Measurements from ENCODE around the gene SCG2.
A peak's percentile ranks its signal among the peaks of the same experiment; 100 is the strongest.

Gene SCG2

GRCh38 chr2:223601932-223602666, at the start of gene SCG2:
Gene SCG2, minus strand, starts transcription at chr2:223602361. Its CDS starts 3,079 bp downstream, at chr2:223599282.
- peak; percentile 93 for DNase-seq

GRCh38 chr2:223649554-223650533, 47.7 kb upstream of the SCG2 start:
- DNase-seq, result no peak

GRCh38 chr2:223648755-223649154, 46.6 kb upstream of the SCG2 start:
- DNase-seq, result no peak

- no peak for DNase-seq
These were observed 45.2 kb upstream of the SCG2 start for GRCh38 chr2:223647258-223647952.

GRCh38 chr2:223644136-223644535, 42.0 kb upstream of the SCG2 start:
- no peak for DNase-seq

- DNase-seq, result no peak
These were observed 41.1 kb upstream of the SCG2 start for GRCh38 chr2:223643309-223643708.

- no peak for DNase-seq
These were observed 40.3 kb upstream of the SCG2 start for GRCh38 chr2:223642506-223642905.

GRCh38 chr2:223641082-223641481, 38.9 kb upstream of the SCG2 start:
- DNase-seq, result no peak

GRCh38 chr2:223635080-223635479, 32.9 kb upstream of the SCG2 start:
- DNase-seq, result no peak

GRCh38 chr2:223634238-223634637, 32.1 kb upstream of the SCG2 start:
- no peak for DNase-seq

GRCh38 chr2:223633656-223634055, 31.5 kb upstream of the SCG2 start:
- DNase-seq, result no peak

- DNase-seq, result no peak
These were observed 30.7 kb upstream of the SCG2 start for GRCh38 chr2:223632826-223633225.

GRCh38 chr2:223626716-223627115, 24.6 kb upstream of the SCG2 start:
- no peak for DNase-seq

- no peak for DNase-seq
These were observed 23.5 kb upstream of the SCG2 start for GRCh38 chr2:223625652-223626051.

GRCh38 chr2:223621901-223622300, 19.7 kb upstream of the SCG2 start:
- DNase-seq, result no peak

GRCh38 chr2:223619486-223620129, 17.4 kb upstream of the SCG2 start:
- DNase-seq, result no peak

GRCh38 chr2:223618172-223619035, 16.2 kb upstream of the SCG2 start:
- DNase-seq, result no peak

- DNase-seq, result no peak
These were observed 12.4 kb upstream of the SCG2 start for GRCh38 chr2:223614534-223614933.

- DNase-seq, result peak; percentile 86
These were observed 11.1 kb upstream of the SCG2 start for GRCh38 chr2:223613017-223613950.

- DNase-seq, result no peak
These were observed 10.3 kb upstream of the SCG2 start for GRCh38 chr2:223612501-223612900.

GRCh38 chr2:223611061-223611460, 8.9 kb upstream of the SCG2 start:
- DNase-seq, result no peak
